H9 (cell line): ENCODE results near the gene DACH1. TPM values are rescaled to one million over a fixed set of nuclear protein-coding genes. Genes with fewer than 3 reads are reported as not detected.

ENCODE experiments used
- DNase-seq: peaks from one replicate; pipeline ENCODE4 v3.0.0-alpha.2; 2017
- H2AFZ ChIP-seq: one replicate; pipeline ENCODE4 v1.6.1; 2013; ENCODE audit warnings: mild to moderate bottlenecking, low read length, control low read depth, moderate library complexity
- H2AK5ac ChIP-seq: 2 replicates; pipeline ENCODE4 v1.6.1; 2013; ENCODE audit warnings: low read length, control low read depth, mixed read lengths; ENCODE audit not compliant: insufficient read length
- H2BK120ac ChIP-seq: one replicate; pipeline ENCODE4 v1.6.1; 2013; ENCODE audit warnings: low read depth, mild to moderate bottlenecking, low read length, control low read depth, inconsistent platforms; ENCODE audit not compliant: poor library complexity, severe bottlenecking
- H2BK12ac ChIP-seq: 2 replicates; pipeline ENCODE4 v1.6.1; 2013; ENCODE audit warnings: low read length, control low read depth, mixed read lengths, low read depth; ENCODE audit not compliant: insufficient read length
- H2BK15ac ChIP-seq: 2 replicates; pipeline ENCODE4 v1.6.1; 2013; ENCODE audit warnings: low read depth, low read length, control low read depth
- H2BK20ac ChIP-seq: one replicate; pipeline ENCODE4 v1.6.1; 2013; ENCODE audit warnings: low read depth, mild to moderate bottlenecking, low read length, control low read depth, inconsistent platforms; ENCODE audit not compliant: poor library complexity, severe bottlenecking
- H2BK5ac ChIP-seq: 2 replicates; pipeline ENCODE4 v1.6.1; 2013; ENCODE audit warnings: low read length, control low read depth, mixed read lengths; ENCODE audit not compliant: insufficient read length
- H3K14ac ChIP-seq: 2 replicates; pipeline ENCODE4 v1.6.1; 2013; ENCODE audit warnings: low read length, control low read depth; ENCODE audit not compliant: insufficient read depth
- H3K18ac ChIP-seq: 2 replicates; pipeline ENCODE4 v1.6.1; 2013; ENCODE audit warnings: low read depth, mild to moderate bottlenecking, mixed read lengths, low read length, control low read depth; ENCODE audit not compliant: insufficient read length
- H3K23ac ChIP-seq: 2 replicates; pipeline ENCODE4 v1.6.1; 2013; ENCODE audit warnings: low read length, control low read depth, mixed read lengths, low read depth; ENCODE audit not compliant: insufficient read length
- H3K23me2 ChIP-seq: 2 replicates; pipeline ENCODE4 v1.6.1; 2013; ENCODE audit warnings: low read depth, mild to moderate bottlenecking, mixed read lengths, low read length, control low read depth; ENCODE audit not compliant: insufficient read length, poor library complexity, severe bottlenecking
- H3K27ac ChIP-seq: 2 replicates; pipeline ENCODE4 v1.5.1; 2013; ENCODE audit warnings: low read length, control low read depth, mixed read lengths, low read depth; ENCODE audit not compliant: insufficient read length
- H3K27me3 ChIP-seq: 2 replicates; pipeline ENCODE4 v1.6.1; 2013; ENCODE audit warnings: low read length, control low read depth, inconsistent platforms; ENCODE audit not compliant: insufficient read depth
- H3K4ac ChIP-seq: 2 replicates; pipeline ENCODE4 v1.6.1; 2013; ENCODE audit warnings: low read depth, mild to moderate bottlenecking, control low read depth, inconsistent platforms, low read length, moderate library complexity
- H3K4me1 ChIP-seq: 2 replicates; pipeline ENCODE4 v1.6.1; 2013; ENCODE audit warnings: low read length, control low read depth, inconsistent platforms; ENCODE audit not compliant: insufficient read depth
- H3K4me2 ChIP-seq: 2 replicates; pipeline ENCODE4 v1.6.1; 2013; ENCODE audit warnings: low read length, control low read depth, mixed read lengths; ENCODE audit not compliant: insufficient read length, insufficient read depth
- H3K56ac ChIP-seq: 2 replicates; pipeline ENCODE4 v1.6.1; 2013; ENCODE audit warnings: low read depth, mild to moderate bottlenecking, mixed read lengths, low read length, control low read depth; ENCODE audit not compliant: insufficient read length
- H3K79me1 ChIP-seq: 2 replicates; pipeline ENCODE4 v1.6.1; 2013; ENCODE audit warnings: low read depth, mild to moderate bottlenecking, moderate library complexity, low read length, control low read depth, inconsistent platforms; ENCODE audit not compliant: insufficient read depth, poor library complexity, severe bottlenecking
- H3K79me2 ChIP-seq: 2 replicates; pipeline ENCODE4 v1.6.1; 2013; ENCODE audit warnings: low read length, control low read depth, inconsistent platforms; ENCODE audit not compliant: insufficient read depth
- H3K9ac ChIP-seq: 2 replicates; pipeline ENCODE4 v1.6.1; 2013; ENCODE audit warnings: low read length, control low read depth, mixed read lengths; ENCODE audit not compliant: insufficient read length; ENCODE audit errors: extremely low read depth
- H3K9me3 ChIP-seq: one replicate; pipeline ENCODE4 v1.6.1; 2013; ENCODE audit warnings: low read depth, low read length, inconsistent platforms; ENCODE audit not compliant: control insufficient read depth
- H3T11ph ChIP-seq: one replicate; pipeline ENCODE4 v1.6.1; 2013; ENCODE audit warnings: mild to moderate bottlenecking, low read length, control low read depth, inconsistent platforms
- H4K20me1 ChIP-seq: one replicate; pipeline ENCODE4 v1.6.1; 2013; ENCODE audit not compliant: control insufficient read depth, insufficient read length, insufficient read depth
- H4K5ac ChIP-seq: 2 replicates; pipeline ENCODE4 v1.6.1; 2013; ENCODE audit warnings: low read depth, mild to moderate bottlenecking, mixed read lengths, low read length, control low read depth; ENCODE audit not compliant: insufficient read length
- H4K8ac ChIP-seq: replicated peaks from 2 replicates; pipeline ENCODE4 v1.6.1; 2013; ENCODE audit warnings: low read length, control low read depth, mixed read lengths, low read depth; ENCODE audit not compliant: insufficient read length
- H4K91ac ChIP-seq: 2 replicates; pipeline ENCODE4 v1.6.1; 2013; ENCODE audit warnings: low read depth, mild to moderate bottlenecking, moderate library complexity, mixed read lengths, low read length, control low read depth; ENCODE audit not compliant: insufficient read length
- H3K27ac Mint-ChIP-seq, 3 experiments: 2 replicates in 2 of 3; 3 replicates in 1 of 3; pipeline ENCODE4 v1.8.0; 2020 to 2021; ENCODE audit warnings: mixed read lengths in 3 of 3, mild to moderate bottlenecking in 1 of 3, moderate library complexity in 1 of 3
- H3K27me3 Mint-ChIP-seq: 2 replicates; pipeline ENCODE4 v1.8.0; 2021; ENCODE audit warnings: low read depth, mild to moderate bottlenecking, moderate library complexity, mixed read lengths
- H3K36me3 Mint-ChIP-seq, 3 experiments: 2 replicates in 2 of 3; 3 replicates in 1 of 3; pipeline ENCODE4 v1.8.0; 2020 to 2021; ENCODE audit warnings: low read depth in 3 of 3, mixed read lengths in 3 of 3; ENCODE audit not compliant: insufficient read depth in 1 of 3
- H3K4me1 Mint-ChIP-seq, 2 experiments: 2 replicates each; pipeline ENCODE4 v1.8.0; 2020; ENCODE audit warnings: mixed read lengths in 2 of 2
- H3K4me3 Mint-ChIP-seq, 2 experiments: 2 replicates in 1 of 2; 3 replicates in 1 of 2; pipeline ENCODE4 v1.8.0; 2020 to 2021; ENCODE audit warnings: mild to moderate bottlenecking in 2 of 2, mixed read lengths in 2 of 2, moderate library complexity in 1 of 2
- H3K9me3 Mint-ChIP-seq, 2 experiments: 2 replicates in 1 of 2; 3 replicates in 1 of 2; pipeline ENCODE4 v1.8.0; 2020; ENCODE audit warnings: mild to moderate bottlenecking in 2 of 2, mixed read lengths in 2 of 2, moderate library complexity in 1 of 2
- WGBS: extraction: QIAGEN DNeasy Blood & Tissue Kit; methylation state at CpG from one replicate; pipeline ENCODE4 v1.1.7; 2013; ENCODE audit warnings: missing lambda C conversion rate, low lambda C conversion rate, mixed read lengths; ENCODE audit not compliant: insufficient read length; ENCODE audit errors: extremely low coverage; 5-methylcytosine and 5-hydroxymethylcytosine counted together
- total RNA-seq: library from RNA; stranded (reverse); gene quantifications from 2 replicates; pipeline ENCODE4 v1.2.1, GENCODE V29; 2021
- TF ChIP-seq, protein P1 (sequence below): fragments of 200-600 bp; sonication (generic); conservative IDR thresholded peaks from 3 replicates; pipeline ENCODE4 v1.8.0; 2021; ENCODE audit warnings: antibody characterized with exemption, mild to moderate bottlenecking

The DACH1 gene
- total RNA-seq, 1 experiment from 2014 or later: not detected

DNA sequence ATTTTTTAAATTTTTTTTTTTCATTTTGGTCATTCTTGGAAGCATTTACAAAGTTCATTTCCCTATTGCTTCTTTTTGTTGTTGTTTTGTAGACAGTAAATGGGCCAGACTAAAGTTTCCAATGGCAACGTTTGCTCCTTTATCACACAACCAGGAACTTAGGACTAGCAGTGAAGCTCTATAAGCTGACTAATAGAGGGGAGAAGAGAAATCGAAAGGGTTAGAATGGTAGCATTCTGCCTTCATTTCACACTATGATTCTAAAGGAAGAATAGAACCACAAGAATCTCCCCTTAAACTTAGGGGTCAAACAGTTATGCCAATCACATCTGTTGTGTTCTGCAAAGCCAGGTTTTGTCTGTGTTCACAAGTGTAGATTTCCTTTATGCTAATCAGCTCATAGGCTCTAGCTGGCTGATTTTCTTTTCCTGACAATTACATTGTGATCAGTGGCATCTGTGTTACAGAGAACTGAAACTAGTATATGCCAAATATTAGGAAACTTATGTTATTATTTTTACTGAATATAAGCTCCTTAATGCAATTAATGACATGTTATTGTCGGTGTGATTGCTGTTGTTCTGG lies 467.3 kb downstream of the DACH1 start:
- H2BK20ac ChIP-seq: no peak overlapping the region
- no peak overlapping the region for H3K4me3 Mint-ChIP-seq
- WGBS: no CpG with 5 or more reads among the region's 3 CpGs

More for the DNA sequence above, 467.3 kb downstream of the DACH1 start:
- Histone ChIP-seq H2BK120ac (no peak overlapping the region), H3K14ac (no peak overlapping the region), H3K18ac (no peak overlapping the region), H3K4ac (no peak overlapping the region), H4K91ac (no peak overlapping the region), H3K23ac (no peak overlapping the region), H3K79me1 (no peaks in the 10 kb centered on the region), H3K27ac (no peak overlapping the region), H3K9ac (no peak overlapping the region), H3T11ph (no peak overlapping the region), H4K8ac (no peak overlapping the region), H3K4me2 (no peak overlapping the region), H3K56ac (no peak overlapping the region), H4K20me1 (no peaks in the 10 kb centered on the region), H2AK5ac (no peak overlapping the region), H3K79me2 (no peaks in the 10 kb centered on the region), H3K27me3 (no peaks in the 10 kb centered on the region), H2BK12ac (no peak overlapping the region), H3K4me1 (no peaks in the 10 kb centered on the region), H2AFZ (no peak overlapping the region), H4K5ac (no peak overlapping the region), H2BK15ac (no peak overlapping the region), H3K9me3 (no peaks in the 10 kb centered on the region), H3K23me2 (no peaks in the 10 kb centered on the region), H2BK5ac (no peak overlapping the region)
- H3K36me3 Mint-ChIP-seq: no peaks in the 10 kb centered on the region
- H3K9me3 Mint-ChIP-seq: no peaks in the 10 kb centered on the region
- H3K4me1 Mint-ChIP-seq: no peaks in the 10 kb centered on the region
- no peak for DNase-seq
- TF ChIP-seq, protein P1, sequence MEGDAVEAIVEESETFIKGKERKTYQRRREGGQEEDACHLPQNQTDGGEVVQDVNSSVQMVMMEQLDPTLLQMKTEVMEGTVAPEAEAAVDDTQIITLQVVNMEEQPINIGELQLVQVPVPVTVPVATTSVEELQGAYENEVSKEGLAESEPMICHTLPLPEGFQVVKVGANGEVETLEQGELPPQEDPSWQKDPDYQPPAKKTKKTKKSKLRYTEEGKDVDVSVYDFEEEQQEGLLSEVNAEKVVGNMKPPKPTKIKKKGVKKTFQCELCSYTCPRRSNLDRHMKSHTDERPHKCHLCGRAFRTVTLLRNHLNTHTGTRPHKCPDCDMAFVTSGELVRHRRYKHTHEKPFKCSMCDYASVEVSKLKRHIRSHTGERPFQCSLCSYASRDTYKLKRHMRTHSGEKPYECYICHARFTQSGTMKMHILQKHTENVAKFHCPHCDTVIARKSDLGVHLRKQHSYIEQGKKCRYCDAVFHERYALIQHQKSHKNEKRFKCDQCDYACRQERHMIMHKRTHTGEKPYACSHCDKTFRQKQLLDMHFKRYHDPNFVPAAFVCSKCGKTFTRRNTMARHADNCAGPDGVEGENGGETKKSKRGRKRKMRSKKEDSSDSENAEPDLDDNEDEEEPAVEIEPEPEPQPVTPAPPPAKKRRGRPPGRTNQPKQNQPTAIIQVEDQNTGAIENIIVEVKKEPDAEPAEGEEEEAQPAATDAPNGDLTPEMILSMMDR: no peak
- H3K27me3 Mint-ChIP-seq: no peaks in the 10 kb centered on the region; the same call in 1 of the 2 replicates
- no peak overlapping the region for H3K27ac Mint-ChIP-seq
